GM20000 (cell line): Measurements from ENCODE around the gene PARVG.

Experiments
- DNase-seq: peaks from one replicate; pipeline ENCODE4 v3.0.0; 2012; ENCODE audit warnings: low spot score
- CTCF ChIP-seq: IDR thresholded peaks from 2 replicates; pipeline ENCODE4 v1.5.1; 2012; ENCODE audit warnings: mild to moderate bottlenecking, control low read depth; ENCODE audit errors: extremely low read depth, missing control alignments

Gene PARVG

GRCh38 chr22:44186121-44186510 lies 5.4 kb downstream of the PARVG start:
- no peak for TF ChIP-seq CTCF
- no peak for DNase-seq

- no peak for TF ChIP-seq CTCF
These were observed 6.0 kb downstream of the PARVG start for GRCh38 chr22:44186737-44187136.

GRCh38 chr22:44187652-44188230 lies 7.0 kb downstream of the PARVG start:
- DNase-seq: no peak
- no peak for TF ChIP-seq CTCF

More at GRCh38 chr22:44186737-44187136, 6.0 kb downstream of the PARVG start:
- no peak for DNase-seq

- DNase-seq: no peak
- no peak for TF ChIP-seq CTCF
These were observed 7.6 kb downstream of the PARVG start for GRCh38 chr22:44188316-44188715.

- DNase-seq: no peak
- TF ChIP-seq CTCF: no peak
These were observed 8.4 kb downstream of the PARVG start for GRCh38 chr22:44188986-44189630.

- TF ChIP-seq CTCF: no peak
- DNase-seq: no peak
These were observed 9.8 kb downstream of the PARVG start for GRCh38 chr22:44190381-44190976.

GRCh38 chr22:44191036-44191454 lies 10.3 kb downstream of the PARVG start:
- TF ChIP-seq CTCF: no peak
- DNase-seq: peak; percentile 57
